ENCODE measurements around the gene ATP1B3.
"Not testable (repeated sequence)": the region's sequence is repeated elsewhere in the genome, so short reads cannot be mapped to it uniquely, and the experiment has no call there.

ATP1B3 gene

GRCh38 chr3:141945726-141946485, 69.5 kb downstream of the ATP1B3 start:
- DNase-seq (ENCODE audit: low read depth, low spot score): no peak

GRCh38 chr3:141949399-141949798, 73.0 kb downstream of the ATP1B3 start:
- DNase-seq (ENCODE audit: low read depth, low spot score): no peak

- DNase-seq (ENCODE audit: low read depth, low spot score): no peak
Observed at GRCh38 chr3:141949972-141950371, 73.5 kb downstream of the ATP1B3 start.

- no peak for DNase-seq (ENCODE audit: low read depth, low spot score)
Observed at GRCh38 chr3:141950572-141951493, 74.4 kb downstream of the ATP1B3 start.

GRCh38 chr3:141952611-141953010, 76.2 kb downstream of the ATP1B3 start:
- DNase-seq (ENCODE audit: low read depth, low spot score): no peak

GRCh38 chr3:141955175-141955574, 78.7 kb downstream of the ATP1B3 start:
- DNase-seq (ENCODE audit: low read depth, low spot score): peak; percentile 88

- DNase-seq (ENCODE audit: low read depth, low spot score): peak; percentile 79
Observed at GRCh38 chr3:141959589-141960554, 83.4 kb downstream of the ATP1B3 start.

GRCh38 chr3:141960731-141961130, 84.3 kb downstream of the ATP1B3 start:
- DNase-seq (ENCODE audit: low read depth, low spot score): peak; percentile 77

- DNase-seq (ENCODE audit: low read depth, low spot score): no peak
Observed at GRCh38 chr3:141963301-141963700, 86.9 kb downstream of the ATP1B3 start.

GRCh38 chr3:141965471-141965870, 89.0 kb downstream of the ATP1B3 start:
- no peak for DNase-seq (ENCODE audit: low read depth, low spot score)

- no peak for DNase-seq (ENCODE audit: low read depth, low spot score)
Observed at GRCh38 chr3:141969711-141970110, 93.3 kb downstream of the ATP1B3 start.

GRCh38 chr3:141971571-141971970, 95.1 kb downstream of the ATP1B3 start:
- no peak for DNase-seq (ENCODE audit: low read depth, low spot score)

GRCh38 chr3:141972399-141972798, 96.0 kb downstream of the ATP1B3 start:
- no peak for DNase-seq (ENCODE audit: low read depth, low spot score)

- not testable (repeated sequence) for DNase-seq (ENCODE audit: low read depth, low spot score)
Observed at GRCh38 chr3:141974777-141975176, 98.3 kb downstream of the ATP1B3 start.
